GM12878 (cell line): ENCODE data around the gene PIK3C2B. TPM values are rescaled to one million over a fixed set of nuclear protein-coding genes. Genes with fewer than 3 reads are reported as not detected.
A peak's percentile ranks its signal among the peaks of the same experiment; 100 is the strongest.

Experiments used
- BCL11A ChIP-seq: IDR thresholded peaks from 2 replicates; pipeline ENCODE4 v1.6.1; 2011; ENCODE audit warnings: low read depth, low read length
- BHLHE40 ChIP-seq, 2 experiments: fragments of 450-650 bp in 1 of 2; IDR thresholded peaks; 2 replicates each; pipeline ENCODE4 v1.6.1; 2011 to 2017; ENCODE audit warnings: low read depth in 2 of 2, borderline replicate concordance in 1 of 2, improper control_type of control experiment in 1 of 2, low read length in 1 of 2, mild to moderate bottlenecking in 1 of 2
- CREM ChIP-seq: IDR thresholded peaks from 2 replicates; pipeline ENCODE4 v1.6.1; 2014; ENCODE audit warnings: antibody characterized with exemption, low read depth
- EED ChIP-seq: sonication (generic); IDR thresholded peaks from 2 replicates; pipeline ENCODE4 v1.6.1; 2016; ENCODE audit warnings: antibody characterized with exemption, low read depth
- HDGF ChIP-seq: fragments of 450-650 bp; IDR thresholded peaks from 2 replicates; pipeline ENCODE4 v1.6.1; 2016; ENCODE audit warnings: antibody characterized with exemption
- KDM1A ChIP-seq: fragments of 200-600 bp; sonication (generic); IDR thresholded peaks from 2 replicates; pipeline ENCODE4 v1.6.1; 2016; ENCODE audit warnings: borderline replicate concordance
- MTA2 ChIP-seq: fragments of 450-650 bp; IDR thresholded peaks from 2 replicates; pipeline ENCODE4 v1.6.1; 2016; ENCODE audit warnings: low read depth, mild to moderate bottlenecking, moderate library complexity
- MXI1 ChIP-seq: fragments of 150-350 bp; IDR thresholded peaks from 2 replicates; pipeline ENCODE4 v1.6.1; 2011; ENCODE audit warnings: low read depth, mild to moderate bottlenecking, inconsistent platforms, low read length, improper control_type of control experiment
- PML ChIP-seq: IDR thresholded peaks from 2 replicates; pipeline ENCODE4 v1.6.1; 2012; ENCODE audit warnings: low read length, inconsistent platforms
- POLR2AphosphoS2 ChIP-seq: IDR thresholded peaks from 2 replicates; pipeline ENCODE4 v1.6.1; 2011; ENCODE audit warnings: low read depth, mild to moderate bottlenecking, low read length, improper control_type of control experiment, moderate library complexity
- RAD21 ChIP-seq: IDR thresholded peaks from 2 replicates; pipeline ENCODE4 v1.6.1; 2011; ENCODE audit warnings: mild to moderate bottlenecking, low read depth, low read length, moderate library complexity; ENCODE audit not compliant: insufficient read depth
- RFX5 ChIP-seq: IDR thresholded peaks from 2 replicates; pipeline ENCODE4 v1.6.1; 2011; ENCODE audit warnings: low read depth, low read length, improper control_type of control experiment
- RUNX3 ChIP-seq: IDR thresholded peaks from 2 replicates; pipeline ENCODE4 v1.6.1; 2012; ENCODE audit warnings: low read length, inconsistent platforms
- SMAD1 ChIP-seq: fragments of 450-650 bp; IDR thresholded peaks from 2 replicates; pipeline ENCODE4 v1.6.1; 2018; ENCODE audit warnings: mild to moderate bottlenecking, low read depth; ENCODE audit not compliant: partially characterized antibody
- SP1 ChIP-seq: IDR thresholded peaks from one replicate; pipeline ENCODE4 v1.6.1; 2011; ENCODE audit warnings: low read depth, low read length
- STAT1 ChIP-seq: fragments of 450-650 bp; conservative IDR thresholded peaks from 2 replicates; pipeline ENCODE4 v1.6.1; 2014; ENCODE audit warnings: antibody characterized with exemption, mild to moderate bottlenecking
- TBL1XR1 ChIP-seq: IDR thresholded peaks from 2 replicates; pipeline ENCODE4 v1.6.1; 2012; ENCODE audit warnings: low read depth, low read length, improper control_type of control experiment
- ZNF622 ChIP-seq: fragments of 450-650 bp; IDR thresholded peaks from 2 replicates; pipeline ENCODE4 v1.6.1; 2017; ENCODE audit warnings: mild to moderate bottlenecking, inconsistent platforms
- polyA plus RNA-seq, 11 experiments: library from polyadenylated mRNA; depleted of rRNA in 4 of 11; unstranded in 6 of 11; stranded (reverse) in 5 of 11; fragments of >200 nt; fragmentation: Nextera tagmentation in 4 of 11; fragmentation: Illumina TruSeq in 1 of 11; extraction: Ambion mirVana in 4 of 11; extraction: Trizol in 1 of 11; gene quantifications; 1 replicate in 1 of 11; 2 replicates in 10 of 11; pipeline versions ENCODE4 v1.2.1 to v1.2.3, GENCODE V29; 2011 to 2016; ENCODE audit warnings: inconsistent platforms in 2 of 11, missing spikeins in 2 of 11, low read depth in 1 of 11
- total RNA-seq, 4 experiments: library from RNA; depleted of rRNA in 3 of 4; stranded (reverse); fragments of >200 nt in 3 of 4; fragmentation: Illumina TruSeq in 1 of 4; extraction: Trizol in 1 of 4; gene quantifications; 2 replicates each; pipeline versions ENCODE4 v1.2.1 to v1.2.3, GENCODE V29; 2013 to 2021
- TF ChIP-seq, protein P1 (sequence below): fragments of 450-650 bp; IDR thresholded peaks from 2 replicates; pipeline ENCODE4 v1.6.1; 2017; ENCODE audit warnings: mild to moderate bottlenecking
- TF ChIP-seq, protein P2 (sequence below): fragments of 450-650 bp; IDR thresholded peaks from 2 replicates; pipeline ENCODE4 v1.6.1; 2016; ENCODE audit warnings: mild to moderate bottlenecking
- TF ChIP-seq, protein P3 (sequence below): IDR thresholded peaks from 2 replicates; pipeline ENCODE4 v1.6.1; 2011; ENCODE audit warnings: borderline replicate concordance, low read depth, mild to moderate bottlenecking, moderate library complexity, mixed read lengths, low read length; ENCODE audit not compliant: insufficient read depth; ENCODE audit errors: extremely low read length
- TF ChIP-seq, protein P4 (sequence below): fragments of 450-650 bp; formaldehyde crosslinking; IDR thresholded peaks from 2 replicates; pipeline ENCODE4 v1.4.0; 2022; ENCODE audit warnings: mild to moderate bottlenecking, moderate library complexity

The PIK3C2B gene
- total and polyA plus RNA-seq, 10 of the 15 experiments (the other 5 are each of a cell fraction or from before 2014, with no cell fraction given), result 2.2 to 38.1 (median 11.4) TPM

DNA sequence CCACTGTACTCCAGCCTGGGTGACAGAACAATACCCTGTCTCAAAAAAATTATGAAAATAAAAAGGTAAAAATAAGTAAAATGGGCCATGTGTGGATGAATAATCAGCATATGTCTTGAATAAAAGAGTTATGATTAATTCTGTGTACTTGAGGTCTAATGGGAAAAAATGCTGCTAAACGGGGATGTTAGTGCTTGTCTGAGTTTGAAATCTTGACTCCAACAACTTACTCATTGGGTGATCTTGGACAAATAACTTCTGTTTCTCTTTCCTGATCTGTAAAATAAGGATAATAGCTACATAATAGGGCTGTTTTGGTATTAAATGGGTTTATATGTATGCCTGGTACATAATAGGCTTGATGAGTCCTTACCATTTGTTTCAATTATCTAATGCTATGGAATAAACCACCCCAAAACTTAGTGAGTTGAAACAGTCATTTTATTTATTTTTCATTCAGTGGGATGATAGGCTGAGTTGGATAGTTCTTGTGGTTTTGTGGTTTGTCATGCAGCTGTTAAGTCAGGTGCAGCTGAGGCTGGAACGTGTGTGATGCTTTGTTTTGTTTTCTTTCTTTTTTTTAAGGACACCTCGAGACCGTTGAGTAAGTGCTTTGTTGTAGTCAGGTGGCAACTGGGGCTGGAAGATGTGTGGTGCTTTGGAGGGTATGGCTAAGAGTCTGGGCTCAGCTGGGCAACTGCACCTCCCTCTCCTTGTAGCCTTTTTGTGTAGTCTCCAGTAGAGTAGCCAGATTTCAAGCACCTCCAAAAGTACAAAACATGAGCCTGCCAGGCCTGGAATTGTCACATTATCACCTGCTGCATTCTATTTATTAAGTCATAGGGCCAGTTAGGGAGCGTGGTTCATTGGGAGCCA lies 26.5 kb upstream of the PIK3C2B start (continued):
- TF ChIP-seq, protein P1, sequence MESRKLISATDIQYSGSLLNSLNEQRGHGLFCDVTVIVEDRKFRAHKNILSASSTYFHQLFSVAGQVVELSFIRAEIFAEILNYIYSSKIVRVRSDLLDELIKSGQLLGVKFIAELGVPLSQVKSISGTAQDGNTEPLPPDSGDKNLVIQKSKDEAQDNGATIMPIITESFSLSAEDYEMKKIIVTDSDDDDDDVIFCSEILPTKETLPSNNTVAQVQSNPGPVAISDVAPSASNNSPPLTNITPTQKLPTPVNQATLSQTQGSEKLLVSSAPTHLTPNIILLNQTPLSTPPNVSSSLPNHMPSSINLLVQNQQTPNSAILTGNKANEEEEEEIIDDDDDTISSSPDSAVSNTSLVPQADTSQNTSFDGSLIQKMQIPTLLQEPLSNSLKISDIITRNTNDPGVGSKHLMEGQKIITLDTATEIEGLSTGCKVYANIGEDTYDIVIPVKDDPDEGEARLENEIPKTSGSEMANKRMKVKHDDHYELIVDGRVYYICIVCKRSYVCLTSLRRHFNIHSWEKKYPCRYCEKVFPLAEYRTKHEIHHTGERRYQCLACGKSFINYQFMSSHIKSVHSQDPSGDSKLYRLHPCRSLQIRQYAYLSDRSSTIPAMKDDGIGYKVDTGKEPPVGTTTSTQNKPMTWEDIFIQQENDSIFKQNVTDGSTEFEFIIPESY, result no peak
- peak; percentile 48; the same call in 1 of the 2 replicates for TF ChIP-seq PML
- no peak for TF ChIP-seq RFX5
- peak; percentile 50; the same call in 1 of the 2 replicates for TF ChIP-seq MXI1
- TF ChIP-seq RAD21, result no peak
- no peak for TF ChIP-seq POLR2AphosphoS2
- TF ChIP-seq STAT1, result no peak
- no peak for TF ChIP-seq BCL11A
- TF ChIP-seq EED, result peak; percentile 67; the same call in 1 of the 2 replicates
- no peak for TF ChIP-seq SMAD1
- no peak for TF ChIP-seq TBL1XR1
- TF ChIP-seq HDGF, result peak; percentile 43; the same call in 1 of the 2 replicates
- peak; percentile 99 for TF ChIP-seq BHLHE40 (IDR thresholded peaks at IDR 0.05; ENCODE audit: borderline replicate concordance in 1 of 2, low read depth in 2 of 2, low read length in 1 of 2)
- TF ChIP-seq, protein P2, sequence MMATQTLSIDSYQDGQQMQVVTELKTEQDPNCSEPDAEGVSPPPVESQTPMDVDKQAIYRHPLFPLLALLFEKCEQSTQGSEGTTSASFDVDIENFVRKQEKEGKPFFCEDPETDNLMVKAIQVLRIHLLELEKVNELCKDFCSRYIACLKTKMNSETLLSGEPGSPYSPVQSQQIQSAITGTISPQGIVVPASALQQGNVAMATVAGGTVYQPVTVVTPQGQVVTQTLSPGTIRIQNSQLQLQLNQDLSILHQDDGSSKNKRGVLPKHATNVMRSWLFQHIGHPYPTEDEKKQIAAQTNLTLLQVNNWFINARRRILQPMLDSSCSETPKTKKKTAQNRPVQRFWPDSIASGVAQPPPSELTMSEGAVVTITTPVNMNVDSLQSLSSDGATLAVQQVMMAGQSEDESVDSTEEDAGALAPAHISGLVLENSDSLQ, result no peak; the same call in 1 of the 2 replicates
- TF ChIP-seq, protein P3, sequence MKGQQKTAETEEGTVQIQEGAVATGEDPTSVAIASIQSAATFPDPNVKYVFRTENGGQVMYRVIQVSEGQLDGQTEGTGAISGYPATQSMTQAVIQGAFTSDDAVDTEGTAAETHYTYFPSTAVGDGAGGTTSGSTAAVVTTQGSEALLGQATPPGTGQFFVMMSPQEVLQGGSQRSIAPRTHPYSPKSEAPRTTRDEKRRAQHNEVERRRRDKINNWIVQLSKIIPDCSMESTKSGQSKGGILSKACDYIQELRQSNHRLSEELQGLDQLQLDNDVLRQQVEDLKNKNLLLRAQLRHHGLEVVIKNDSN, result no peak
- TF ChIP-seq, protein P4, sequence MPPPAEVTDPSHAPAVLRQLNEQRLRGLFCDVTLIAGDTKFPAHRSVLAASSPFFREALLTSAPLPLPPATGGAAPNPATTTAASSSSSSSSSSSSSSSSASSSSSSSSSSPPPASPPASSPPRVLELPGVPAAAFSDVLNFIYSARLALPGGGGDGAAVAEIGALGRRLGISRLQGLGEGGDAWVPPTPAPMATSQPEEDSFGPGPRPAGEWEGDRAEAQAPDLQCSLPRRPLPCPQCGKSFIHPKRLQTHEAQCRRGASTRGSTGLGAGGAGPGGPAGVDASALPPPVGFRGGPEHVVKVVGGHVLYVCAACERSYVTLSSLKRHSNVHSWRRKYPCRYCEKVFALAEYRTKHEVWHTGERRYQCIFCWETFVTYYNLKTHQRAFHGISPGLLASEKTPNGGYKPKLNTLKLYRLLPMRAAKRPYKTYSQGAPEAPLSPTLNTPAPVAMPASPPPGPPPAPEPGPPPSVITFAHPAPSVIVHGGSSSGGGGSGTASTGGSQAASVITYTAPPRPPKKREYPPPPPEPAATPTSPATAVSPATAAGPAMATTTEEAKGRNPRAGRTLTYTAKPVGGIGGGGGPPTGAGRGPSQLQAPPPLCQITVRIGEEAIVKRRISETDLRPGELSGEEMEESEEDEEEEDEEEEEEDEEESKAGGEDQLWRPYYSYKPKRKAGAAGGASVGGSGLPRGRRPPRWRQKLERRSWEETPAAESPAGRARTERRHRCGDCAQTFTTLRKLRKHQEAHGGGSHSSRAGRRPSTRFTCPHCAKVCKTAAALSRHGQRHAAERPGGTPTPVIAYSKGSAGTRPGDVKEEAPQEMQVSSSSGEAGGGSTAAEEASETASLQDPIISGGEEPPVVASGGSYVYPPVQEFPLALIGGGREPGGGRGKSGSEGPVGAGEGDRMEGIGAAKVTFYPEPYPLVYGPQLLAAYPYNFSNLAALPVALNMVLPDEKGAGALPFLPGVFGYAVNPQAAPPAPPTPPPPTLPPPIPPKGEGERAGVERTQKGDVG (CRISPR knock-in tag), result no peak
- no peak for TF ChIP-seq ZNF622
- no peak for TF ChIP-seq KDM1A
- TF ChIP-seq MTA2, result peak; percentile 82; the same call in 1 of the 2 replicates
- TF ChIP-seq RUNX3, result peak; percentile 100
- 0 out of 2 replicates have a peak, but pooled peaks have one; percentile 47 for TF ChIP-seq CREM
- no peak for TF ChIP-seq SP1
